ENCODE results near the gene LIN28A.

Gene LIN28A

GRCh38 chr1:26417111-26417759 is 6.6 kb downstream of the LIN28A start:
- Histone ChIP-seq H3K4me1 (ENCODE audit: insufficient read depth, insufficient read length) (peaks cover 20% of the 10 kb centered on the region), H3K4me3 (ENCODE audit: insufficient read length, low read depth) (peak overlapping the region; percentile 9), H3K9me3 (ENCODE audit: insufficient read depth, low read length) (no peaks in the 10 kb centered on the region), H3K27me3 (ENCODE audit: insufficient read depth, insufficient read length) (no peaks in the 10 kb centered on the region), H3K36me3 (ENCODE audit: insufficient read depth, insufficient read length, low read length) (peaks cover 75% of the 10 kb centered on the region), H3K9ac (ENCODE audit: insufficient read length, low read depth) (peak overlapping the region; percentile 37)
- no peak for TF ChIP-seq SUZ12 (IDR thresholded peaks at IDR 0.05; ENCODE audit: extremely low read depth, insufficient read depth, insufficient read length)
- TF ChIP-seq ZNF274 (IDR thresholded peaks at IDR 0.05; ENCODE audit: low read depth, low read length): no peak
- TF ChIP-seq YY1 (IDR thresholded peaks at IDR 0.05; ENCODE audit: insufficient read depth, insufficient read length): no peak
- peak; percentile 96 for DNase-seq (ENCODE audit: low read depth, low spot score)

GRCh38 chr1:26418865-26419349 is 8.3 kb downstream of the LIN28A start:
- H3K9ac ChIP-seq (ENCODE audit: insufficient read length, low read depth): peak overlapping the region; percentile 77
- peaks cover 24% of the 10 kb centered on the region for H3K4me1 ChIP-seq (ENCODE audit: insufficient read depth, insufficient read length)
- H3K4me3 ChIP-seq (ENCODE audit: insufficient read length, low read depth): no peak overlapping the region
- no peaks in the 10 kb centered on the region for H3K9me3 ChIP-seq (ENCODE audit: insufficient read depth, low read length)
- DNase-seq (ENCODE audit: low read depth, low spot score): peak; percentile 100
- no peaks in the 10 kb centered on the region for H3K27me3 ChIP-seq (ENCODE audit: insufficient read depth, insufficient read length)
- TF ChIP-seq YY1 (IDR thresholded peaks at IDR 0.05; ENCODE audit: insufficient read depth, insufficient read length) (no peak), SUZ12 (IDR thresholded peaks at IDR 0.05; ENCODE audit: extremely low read depth, insufficient read depth, insufficient read length) (no peak), ZNF274 (IDR thresholded peaks at IDR 0.05; ENCODE audit: low read depth, low read length) (no peak)
- peaks cover 71% of the 10 kb centered on the region for H3K36me3 ChIP-seq (ENCODE audit: insufficient read depth, insufficient read length, low read length)

GRCh38 chr1:26419494-26419893 is 8.9 kb downstream of the LIN28A start:
- Histone ChIP-seq H3K27me3 (ENCODE audit: insufficient read depth, insufficient read length) (no peaks in the 10 kb centered on the region), H3K9ac (ENCODE audit: insufficient read length, low read depth) (peak overlapping the region; percentile 7), H3K36me3 (ENCODE audit: insufficient read depth, insufficient read length, low read length) (peaks cover 71% of the 10 kb centered on the region), H3K4me1 (ENCODE audit: insufficient read depth, insufficient read length) (peaks cover 24% of the 10 kb centered on the region), H3K4me3 (ENCODE audit: insufficient read length, low read depth) (peak overlapping the region; percentile 0), H3K9me3 (ENCODE audit: insufficient read depth, low read length) (no peaks in the 10 kb centered on the region)
- DNase-seq (ENCODE audit: low read depth, low spot score): no peak
- TF ChIP-seq ZNF274 (IDR thresholded peaks at IDR 0.05; ENCODE audit: low read depth, low read length) (no peak), SUZ12 (IDR thresholded peaks at IDR 0.05; ENCODE audit: extremely low read depth, insufficient read depth, insufficient read length) (no peak), YY1 (IDR thresholded peaks at IDR 0.05; ENCODE audit: insufficient read depth, insufficient read length) (no peak)

GRCh38 chr1:26429721-26430120 is 19.1 kb downstream of the LIN28A start:
- DNase-seq (ENCODE audit: low read depth, low spot score): peak; percentile 89
- TF ChIP-seq ZNF274 (IDR thresholded peaks at IDR 0.05; ENCODE audit: low read depth, low read length) (no peak), YY1 (IDR thresholded peaks at IDR 0.05; ENCODE audit: insufficient read depth, insufficient read length) (no peak)
- H3K36me3 ChIP-seq (ENCODE audit: insufficient read depth, insufficient read length, low read length): peaks cover 56% of the 10 kb centered on the region
- H3K27me3 ChIP-seq (ENCODE audit: insufficient read depth, insufficient read length): no peaks in the 10 kb centered on the region
- peak overlapping the region; percentile 33 for H3K9ac ChIP-seq (ENCODE audit: insufficient read length, low read depth)
- peak overlapping the region; percentile 33 for H3K4me3 ChIP-seq (ENCODE audit: insufficient read length, low read depth)
- H3K4me1 ChIP-seq (ENCODE audit: insufficient read depth, insufficient read length): peaks cover 12% of the 10 kb centered on the region
- no peaks in the 10 kb centered on the region for H3K9me3 ChIP-seq (ENCODE audit: insufficient read depth, low read length)

- H3K9me3 ChIP-seq (ENCODE audit: insufficient read depth, low read length): no peaks in the 10 kb centered on the region
- DNase-seq (ENCODE audit: low read depth, low spot score): peak; percentile 99
- H3K27me3 ChIP-seq (ENCODE audit: insufficient read depth, insufficient read length): no peaks in the 10 kb centered on the region
- H3K9ac ChIP-seq (ENCODE audit: insufficient read length, low read depth): peak within 1 kb of the TSS; percentile 95
- peak within 1 kb of the TSS; percentile 84 for H3K4me3 ChIP-seq (ENCODE audit: insufficient read length, low read depth)
- H3K36me3 ChIP-seq (ENCODE audit: insufficient read depth, insufficient read length, low read length): peaks cover 46% of the 10 kb centered on the region
- H3K4me1 ChIP-seq (ENCODE audit: insufficient read depth, insufficient read length): peaks cover 4% of the 10 kb centered on the region
- TF ChIP-seq SUZ12 (IDR thresholded peaks at IDR 0.05; ENCODE audit: extremely low read depth, insufficient read depth, insufficient read length): no peak
- no peak for TF ChIP-seq ZNF274 (IDR thresholded peaks at IDR 0.05; ENCODE audit: low read depth, low read length)
- TF ChIP-seq YY1 (IDR thresholded peaks at IDR 0.05; ENCODE audit: insufficient read depth, insufficient read length): no peak
Observed at GRCh38 chr1:26431979-26432695, 21.5 kb downstream of the LIN28A start, which contains the start of gene DHDDS. Gene DHDDS, plus strand, starts transcription at chr1:26432321. Its CDS starts 625 bp downstream, at chr1:26432946.

GRCh38 chr1:26432793-26433192 is 22.2 kb downstream of the LIN28A start:
- DNase-seq (ENCODE audit: low read depth, low spot score): no peak
- Histone ChIP-seq H3K4me3 (ENCODE audit: insufficient read length, low read depth) (peak overlapping the region; percentile 84), H3K36me3 (ENCODE audit: insufficient read depth, insufficient read length, low read length) (peaks cover 45% of the 10 kb centered on the region), H3K9ac (ENCODE audit: insufficient read length, low read depth) (peak overlapping the region; percentile 92), H3K27me3 (ENCODE audit: insufficient read depth, insufficient read length) (no peaks in the 10 kb centered on the region), H3K4me1 (ENCODE audit: insufficient read depth, insufficient read length) (no peaks in the 10 kb centered on the region), H3K9me3 (ENCODE audit: insufficient read depth, low read length) (no peaks in the 10 kb centered on the region)
- no peak for TF ChIP-seq ZNF274 (IDR thresholded peaks at IDR 0.05; ENCODE audit: low read depth, low read length)
- TF ChIP-seq SUZ12 (IDR thresholded peaks at IDR 0.05; ENCODE audit: extremely low read depth, insufficient read depth, insufficient read length): no peak
- TF ChIP-seq YY1 (IDR thresholded peaks at IDR 0.05; ENCODE audit: insufficient read depth, insufficient read length): no peak

- Histone ChIP-seq H3K4me1 (ENCODE audit: insufficient read depth, insufficient read length) (no peaks in the 10 kb centered on the region), H3K4me3 (ENCODE audit: insufficient read length, low read depth) (no peak overlapping the region), H3K36me3 (ENCODE audit: insufficient read depth, insufficient read length, low read length) (peaks cover 54% of the 10 kb centered on the region), H3K9ac (ENCODE audit: insufficient read length, low read depth) (no peak overlapping the region), H3K27me3 (ENCODE audit: insufficient read depth, insufficient read length) (no peaks in the 10 kb centered on the region), H3K9me3 (ENCODE audit: insufficient read depth, low read length) (no peaks in the 10 kb centered on the region)
- TF ChIP-seq YY1 (IDR thresholded peaks at IDR 0.05; ENCODE audit: insufficient read depth, insufficient read length): no peak
- no peak for TF ChIP-seq ZNF274 (IDR thresholded peaks at IDR 0.05; ENCODE audit: low read depth, low read length)
- TF ChIP-seq SUZ12 (IDR thresholded peaks at IDR 0.05; ENCODE audit: extremely low read depth, insufficient read depth, insufficient read length): no peak
- no peak for DNase-seq (ENCODE audit: low read depth, low spot score)
Observed at GRCh38 chr1:26434161-26434752, 23.6 kb downstream of the LIN28A start.

Measured in NT2/D1 (cell line).